Cardiac septum (tissue), 1 donor: ENCODE data around the gene CREG1. TPM values are rescaled to one million over a fixed set of nuclear protein-coding genes. Genes with fewer than 3 reads are reported as not detected.

ENCODE experiments used
- DNase-seq: peaks from one replicate; pipeline ENCODE4 v3.0.0-alpha.2; 2020; ENCODE audit warnings: low spot score
- intact Hi-C: fragments of 100-400 bp; cut with DNase I; formaldehyde crosslinking; loops from one replicate; pipeline ENCODE4 v1.14.0; 2022
- total RNA-seq: library from RNA; stranded (reverse); fragmentation: NEBNext Ultra II Directional; extraction: Animal tissue kit (Norgen Biotek cat#: 25700); gene quantifications from one replicate; pipeline ENCODE4 v1.2.1, GENCODE V29; 2021
- donor health status: DM: no; HTN: no; CAD: no.

CREG1 gene
- total RNA-seq, 1 donor from 2014 or later: 60.1 TPM

DNA sequence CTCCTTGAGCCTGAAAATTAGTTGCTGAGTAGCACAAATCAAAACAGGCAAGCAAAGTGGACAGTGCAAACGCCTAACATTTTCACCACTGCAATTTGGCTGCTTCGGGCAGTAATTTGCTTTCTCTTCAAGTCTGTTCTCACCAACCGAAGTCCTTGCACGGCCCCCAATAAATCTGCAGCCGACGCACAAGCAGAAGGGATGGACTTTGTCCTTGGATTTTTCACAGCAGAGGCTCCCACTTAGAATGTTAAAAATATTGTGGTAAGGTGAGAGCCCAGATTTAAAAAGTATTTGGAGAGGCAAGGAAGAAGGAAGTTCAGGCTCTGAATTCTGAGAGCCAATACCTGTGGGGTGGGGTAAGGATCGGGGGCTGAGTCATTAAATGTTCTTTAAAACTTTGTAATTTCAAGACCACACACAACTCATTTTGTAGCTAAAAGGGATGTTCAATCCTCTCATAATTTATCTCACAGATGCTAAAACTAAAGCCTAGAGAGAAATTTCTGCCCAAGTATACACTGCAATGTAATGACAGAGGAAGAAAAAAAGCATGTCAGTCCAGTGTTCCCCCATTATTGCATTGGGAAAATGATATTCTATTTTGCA is 41.4 kb downstream of the CREG1 start:
- no peak for DNase-seq
- intact Hi-C loops: no loop called here

DNA sequence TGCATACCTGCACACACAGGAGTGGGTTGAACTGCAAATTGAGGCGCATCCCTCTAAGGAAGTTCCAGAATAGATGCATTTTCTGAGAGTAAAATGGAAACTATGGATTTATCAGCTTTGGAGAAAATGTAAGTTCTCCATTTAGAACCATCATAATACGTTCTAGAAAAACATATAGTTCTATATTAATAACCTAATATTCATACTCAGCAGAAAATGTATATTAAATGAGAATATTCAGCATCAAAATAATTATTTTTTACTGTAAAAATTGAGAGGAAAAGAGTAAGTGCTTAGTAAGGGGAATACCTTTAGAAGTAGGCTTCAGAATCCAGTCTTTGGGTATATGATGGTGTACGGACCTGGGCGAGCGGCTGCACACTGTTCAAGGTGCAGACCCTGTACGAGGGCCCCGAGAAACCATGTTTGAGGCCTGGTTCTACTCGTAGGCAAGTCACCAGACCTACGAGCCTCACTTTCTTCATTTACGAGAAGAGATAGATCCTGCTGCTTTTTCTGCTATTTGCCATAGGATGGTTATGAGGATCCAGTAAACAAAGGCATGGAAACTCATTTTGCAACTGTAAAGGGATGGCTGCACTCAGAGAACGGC is 42.1 kb downstream of the CREG1 start:
- no peak for DNase-seq
- intact Hi-C loops: no loop called here

DNA sequence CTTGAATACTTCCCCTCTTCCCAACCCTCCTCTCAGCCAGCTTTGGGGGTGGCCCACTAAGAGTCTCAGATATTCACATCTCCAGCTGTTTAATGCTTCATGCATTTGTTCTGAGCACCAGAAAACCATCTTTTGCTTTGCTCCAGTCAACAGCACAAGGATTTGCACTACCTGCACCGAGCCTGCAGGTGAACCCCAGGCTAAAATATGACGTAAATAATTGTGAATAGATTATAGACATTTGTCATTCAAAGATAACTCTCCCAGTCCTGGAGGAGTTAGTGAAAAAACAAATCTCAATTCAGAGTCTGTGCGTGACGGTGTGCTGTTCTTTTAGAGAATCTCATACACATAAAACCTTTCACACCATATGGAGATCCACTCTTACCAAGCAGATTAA is 42.7 kb downstream of the CREG1 start:
- intact Hi-C loops: no loop called here

DNA sequence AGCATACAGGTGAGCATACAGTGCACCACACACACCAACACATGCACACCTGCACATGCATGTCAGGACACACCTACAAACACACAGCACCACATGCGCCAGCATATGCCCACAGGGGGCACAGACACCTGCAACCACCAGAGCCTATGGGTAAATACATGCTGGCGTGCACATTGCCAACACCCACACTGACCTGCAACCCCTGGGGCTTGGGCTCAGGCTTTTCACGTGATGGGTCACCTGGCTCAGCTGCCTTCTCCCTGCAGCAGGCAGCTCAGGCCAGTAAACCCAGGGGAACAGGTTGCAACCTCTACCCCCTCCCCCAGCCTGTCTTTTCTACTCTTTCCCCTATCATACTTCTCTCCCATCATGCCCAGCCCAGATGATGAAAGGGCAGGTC is 43.3 kb downstream of the CREG1 start:
- intact Hi-C loops: no loop called here
- no peak for DNase-seq

More for the DNA sequence above, 42.7 kb downstream of the CREG1 start:
- DNase-seq: no peak

GRCh38 chr1:167509587-167509986 is 44.0 kb downstream of the CREG1 start:
- no peak for DNase-seq
- intact Hi-C loops: no loop called here

DNA sequence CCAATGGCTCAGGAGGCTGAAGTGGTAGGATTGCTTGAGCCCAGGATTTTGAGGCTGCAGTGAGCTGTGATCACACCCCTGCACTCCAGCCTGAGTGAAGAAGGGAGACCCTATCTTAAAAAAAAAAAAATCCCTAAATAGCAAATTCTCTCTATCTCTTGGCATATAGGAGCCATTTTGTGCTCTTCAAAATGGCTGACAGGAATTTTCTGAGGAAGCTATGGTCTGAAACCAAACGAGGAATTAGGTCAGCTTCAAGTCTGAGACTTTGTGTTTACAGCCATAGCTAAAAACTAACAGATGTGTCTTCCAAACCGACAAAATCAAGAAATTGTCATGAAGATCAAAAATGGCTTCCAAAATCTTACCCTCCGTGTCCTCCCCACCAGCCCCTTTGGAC is 45.8 kb downstream of the CREG1 start:
- DNase-seq: no peak
- intact Hi-C loops: no loop called here

- intact Hi-C loops: no loop called here
These were observed 49.1 kb downstream of the CREG1 start for GRCh38 chr1:167504467-167504827.

GRCh38 chr1:167503626-167504466 is 49.7 kb downstream of the CREG1 start:
- DNase-seq: no peak
- intact Hi-C loops: no loop called here

More at GRCh38 chr1:167504467-167504827, 49.1 kb downstream of the CREG1 start:
- DNase-seq: no peak

- DNase-seq: no peak
- intact Hi-C loops: no loop called here
These were observed 50.7 kb downstream of the CREG1 start for GRCh38 chr1:167502719-167503462.

DNA sequence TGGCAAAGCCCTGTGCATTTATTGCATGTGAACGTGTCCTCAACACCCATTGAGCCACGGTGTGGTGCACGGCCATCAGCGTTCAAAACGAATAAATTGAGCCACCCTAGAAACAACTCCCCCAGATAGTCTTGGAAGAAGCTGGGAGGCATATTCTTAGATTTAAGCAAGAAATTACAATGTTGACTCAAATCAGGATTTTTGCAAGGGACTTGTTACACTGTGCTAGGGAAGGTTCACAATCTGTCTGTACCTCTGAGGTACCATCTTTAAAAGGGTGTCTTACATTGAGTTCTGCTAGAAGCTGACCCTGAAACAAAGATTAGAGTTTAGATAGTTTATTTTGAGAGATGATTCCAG is 51.4 kb downstream of the CREG1 start:
- intact Hi-C loops: no loop called here
- DNase-seq: no peak

DNA sequence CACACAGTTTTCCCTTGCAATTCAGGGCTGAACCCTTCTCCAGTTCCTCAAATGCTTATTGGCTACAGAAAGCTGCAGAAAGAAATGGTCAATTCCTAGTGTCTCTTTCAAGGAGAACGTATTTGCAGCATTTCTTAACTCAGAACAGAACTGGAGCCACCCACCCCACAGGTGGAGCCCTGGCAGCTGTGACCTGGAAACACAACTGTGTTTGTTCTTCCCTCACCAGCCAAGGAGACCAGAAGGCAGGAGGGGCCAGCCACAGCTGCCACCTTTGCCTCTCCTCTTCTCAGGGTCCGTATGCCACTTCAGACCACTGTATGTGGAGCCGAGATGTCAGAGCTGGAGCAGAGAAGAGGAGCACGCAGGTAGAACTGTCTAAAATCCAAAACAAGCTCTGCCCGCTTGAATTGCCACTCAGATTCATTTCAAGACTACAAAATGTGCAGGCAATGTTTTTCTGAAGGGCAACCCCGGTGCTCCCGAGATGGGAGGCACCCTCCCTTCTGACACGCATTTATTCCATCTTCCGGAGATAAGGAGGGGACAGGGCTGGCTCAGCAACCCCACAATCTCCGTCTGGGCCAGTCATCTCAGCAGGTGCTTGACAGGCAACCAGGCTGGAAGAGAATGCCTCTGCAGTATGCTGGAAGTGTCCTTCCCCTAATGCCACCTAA is 51.9 kb downstream of the CREG1 start:
- intact Hi-C loops: no loop called here
- DNase-seq: no peak

GRCh38 chr1:167500283-167500860 is 53.2 kb downstream of the CREG1 start:
- no peak for DNase-seq
- intact Hi-C loops: no loop called here

GRCh38 chr1:167499664-167500101 is 53.9 kb downstream of the CREG1 start:
- DNase-seq: no peak
- intact Hi-C loops: no loop called here

- DNase-seq: no peak
- intact Hi-C loops: no loop called here
These were observed 54.5 kb downstream of the CREG1 start for GRCh38 chr1:167499106-167499505.

DNA sequence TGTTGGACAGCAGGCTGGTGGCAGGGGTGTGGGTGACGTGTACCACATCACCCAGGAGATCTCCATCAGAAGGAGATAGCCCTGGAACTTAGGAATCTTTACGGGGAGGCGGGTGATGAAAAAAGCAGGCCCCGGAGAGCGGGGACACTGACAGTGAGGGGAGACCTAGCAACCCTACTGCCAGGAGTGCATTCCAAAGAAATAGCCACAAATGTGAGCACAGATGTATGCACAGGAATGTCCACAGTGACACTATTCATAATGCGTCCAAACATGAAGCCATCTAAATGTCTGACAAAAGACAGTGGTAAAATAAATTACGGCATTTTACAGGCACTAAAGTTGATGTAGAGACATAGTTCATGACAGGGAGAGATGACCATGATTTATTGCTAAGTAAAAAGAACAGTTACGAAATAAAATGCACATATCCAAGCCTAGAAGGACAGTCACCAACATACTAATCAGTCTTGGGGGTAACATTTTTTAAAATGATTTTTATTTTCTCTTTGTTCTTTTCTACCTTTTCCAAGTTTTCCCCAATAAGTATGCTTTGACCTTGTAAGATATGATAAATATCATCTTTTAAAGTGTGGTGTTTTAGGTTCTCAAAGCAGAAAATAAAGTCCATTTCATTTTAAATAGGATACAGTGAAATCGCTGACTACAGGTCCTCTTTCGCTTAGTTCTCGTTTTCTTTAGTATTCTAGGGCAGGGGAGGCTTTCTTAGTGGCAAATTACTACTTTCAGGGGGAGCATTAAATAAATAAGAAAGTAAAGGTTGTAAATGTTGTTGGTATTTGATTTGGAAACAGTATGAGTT is 56.6 kb downstream of the CREG1 start:
- no peak for DNase-seq
- intact Hi-C loops: no loop called here

- DNase-seq: no peak
- intact Hi-C loops: no loop called here
These were observed 60.2 kb downstream of the CREG1 start for GRCh38 chr1:167493372-167493771.

GRCh38 chr1:167492481-167492910 is 61.1 kb downstream of the CREG1 start:
- no peak for DNase-seq
- intact Hi-C loops: no loop called here
